ENCODE measurements around the gene ADGRL3. TPM values are rescaled to one million over a fixed set of nuclear protein-coding genes. Genes with fewer than 3 reads are reported as not detected.

ADGRL3 gene
- polyA plus RNA-seq, 1 experiment, result 0.01 TPM

GRCh38 chr4:61320631-61321030 is 120.5 kb downstream of the ADGRL3 start:
- ChIA-PET POLR2A (no interaction called here), CTCF (no interaction called here)
- TF ChIP-seq CTCF (IDR thresholded peaks at IDR 0.05; ENCODE audit: insufficient read depth, low read depth, low read length), result no peak
- Histone ChIP-seq H3K27me3 (ENCODE audit: control insufficient read depth, insufficient read depth, low read length) (no peaks in the 10 kb centered on the region), H3K36me3 (ENCODE audit: control insufficient read depth, insufficient read depth, low read length) (no peaks in the 10 kb centered on the region), H3K4me3 (ENCODE audit: low read depth, low read length) (no peak overlapping the region)
- no peak for DNase-seq (ENCODE audit: low read depth)

GRCh38 chr4:61332693-61333092 is 132.6 kb downstream of the ADGRL3 start:
- Histone ChIP-seq H3K36me3 (ENCODE audit: control insufficient read depth, insufficient read depth, low read length) (no peaks in the 10 kb centered on the region), H3K4me3 (ENCODE audit: low read depth, low read length) (no peak overlapping the region), H3K27me3 (ENCODE audit: control insufficient read depth, insufficient read depth, low read length) (no peaks in the 10 kb centered on the region)
- DNase-seq (ENCODE audit: low read depth), result no peak
- POLR2A ChIA-PET, result no interaction called here
- CTCF ChIA-PET, result no interaction called here
- TF ChIP-seq CTCF (IDR thresholded peaks at IDR 0.05; ENCODE audit: insufficient read depth, low read depth, low read length), result no peak

GRCh38 chr4:61333490-61333889 is 133.4 kb downstream of the ADGRL3 start:
- POLR2A ChIA-PET, result no interaction called here
- Histone ChIP-seq H3K27me3 (ENCODE audit: control insufficient read depth, insufficient read depth, low read length) (no peaks in the 10 kb centered on the region), H3K4me3 (ENCODE audit: low read depth, low read length) (no peak overlapping the region), H3K36me3 (ENCODE audit: control insufficient read depth, insufficient read depth, low read length) (no peaks in the 10 kb centered on the region)
- no peak for TF ChIP-seq CTCF (IDR thresholded peaks at IDR 0.05; ENCODE audit: insufficient read depth, low read depth, low read length)
- no peak for DNase-seq (ENCODE audit: low read depth)
- CTCF ChIA-PET, result no interaction called here

GRCh38 chr4:61335241-61335763 is 135.2 kb downstream of the ADGRL3 start:
- Histone ChIP-seq H3K27me3 (ENCODE audit: control insufficient read depth, insufficient read depth, low read length) (no peaks in the 10 kb centered on the region), H3K4me3 (ENCODE audit: low read depth, low read length) (no peak overlapping the region), H3K36me3 (ENCODE audit: control insufficient read depth, insufficient read depth, low read length) (no peaks in the 10 kb centered on the region)
- POLR2A ChIA-PET, result no interaction called here
- no peak for DNase-seq (ENCODE audit: low read depth)
- no peak for TF ChIP-seq CTCF (IDR thresholded peaks at IDR 0.05; ENCODE audit: insufficient read depth, low read depth, low read length)
- CTCF ChIA-PET, result no interaction called here

DNA sequence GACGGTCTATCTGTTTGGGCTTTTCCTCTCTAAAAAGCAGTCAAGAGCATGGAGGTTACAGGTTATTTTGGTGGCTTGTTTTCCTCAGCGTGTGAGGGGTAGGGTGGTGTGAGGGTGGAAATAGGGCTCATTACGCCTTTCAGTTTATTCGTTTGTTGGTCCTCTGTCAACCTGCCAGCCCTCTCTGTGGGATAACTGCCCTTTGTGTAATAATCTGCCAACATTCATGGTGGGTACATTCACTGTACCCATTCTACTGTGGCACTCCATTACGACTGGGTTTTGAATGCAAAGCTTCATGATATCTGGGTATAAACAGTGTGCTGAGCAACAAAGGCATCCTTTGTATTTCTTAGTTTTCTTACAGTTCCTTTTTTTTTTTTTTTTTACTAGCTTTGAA is 136.4 kb downstream of the ADGRL3 start:
- CTCF ChIA-PET, result no interaction called here

More for the DNA sequence above, 136.4 kb downstream of the ADGRL3 start:
- POLR2A ChIA-PET, result no interaction called here
- Histone ChIP-seq H3K36me3 (ENCODE audit: control insufficient read depth, insufficient read depth, low read length) (no peaks in the 10 kb centered on the region), H3K27me3 (ENCODE audit: control insufficient read depth, insufficient read depth, low read length) (no peaks in the 10 kb centered on the region), H3K4me3 (ENCODE audit: low read depth, low read length) (no peak overlapping the region)
- no peak for TF ChIP-seq CTCF (IDR thresholded peaks at IDR 0.05; ENCODE audit: insufficient read depth, low read depth, low read length)
- DNase-seq (ENCODE audit: low read depth), result no peak
